H54 (cell line): ENCODE measurements around the gene HTRA1.

Experiments used
- DNase-seq: peaks from one replicate; pipeline ENCODE4 v3.0.0; 2011; ENCODE audit warnings: low spot score, mixed read lengths; ENCODE audit not compliant: insufficient read length
- FAIRE-seq: peaks from 3 replicates; lab custom pipeline; 2011; peaks lifted over from hg19 to GRCh38; lab: Jason Lieb, UNC
- POLR2A ChIP-seq: IDR thresholded peaks from 2 replicates; pipeline ENCODE4 v1.6.1; 2011; ENCODE audit warnings: low read depth, mild to moderate bottlenecking, low read length

HTRA1 gene

DNA sequence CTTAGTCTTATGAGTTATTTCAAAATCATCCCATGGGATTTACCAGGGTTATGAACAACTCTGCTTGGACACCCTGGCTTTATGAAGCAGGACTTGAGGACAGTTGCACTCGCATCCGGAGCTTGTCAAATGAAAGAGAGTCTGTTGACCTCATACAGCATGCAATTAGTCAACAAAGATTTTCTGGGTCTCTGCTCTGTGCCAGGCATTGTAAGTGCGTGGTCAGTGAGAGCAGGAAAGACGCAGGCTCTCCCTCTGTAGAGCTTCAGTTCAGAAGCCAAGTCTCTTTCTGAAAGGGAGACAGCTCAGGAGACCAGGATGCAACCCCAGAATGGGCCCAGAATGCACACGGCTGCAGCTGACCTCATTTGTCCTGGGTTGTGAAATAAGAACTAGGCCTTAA, 53.7 kb downstream of the HTRA1 start:
- FAIRE-seq: no peak
- no peak for DNase-seq
- TF ChIP-seq POLR2A: no peak

- FAIRE-seq: no peak
- DNase-seq: peak; percentile 36
Measured at GRCh38 chr10:122515588-122516231, 54.4 kb downstream of the HTRA1 start.

DNA sequence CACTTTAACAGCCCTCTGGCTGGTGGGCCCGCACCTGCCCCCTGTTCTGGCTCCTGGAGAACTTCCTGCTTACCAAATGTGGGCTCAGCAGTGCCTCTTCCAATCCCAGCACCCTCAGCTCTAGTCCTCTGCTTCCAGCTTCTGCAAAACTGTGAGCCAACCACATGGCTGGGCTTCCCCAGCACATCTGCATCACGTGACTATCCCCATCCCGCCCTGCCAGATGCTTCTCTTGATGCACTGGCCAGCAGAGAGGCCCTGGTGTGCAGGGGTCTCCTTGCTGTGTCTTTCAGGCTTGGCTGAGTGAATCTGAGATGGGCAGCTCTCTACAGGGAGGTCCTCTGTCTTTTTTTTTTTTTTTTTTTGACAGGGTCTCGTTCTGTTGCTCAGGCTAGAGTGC, 55.4 kb downstream of the HTRA1 start:
- no peak for FAIRE-seq
- DNase-seq: no peak

More at GRCh38 chr10:122515588-122516231, 54.4 kb downstream of the HTRA1 start:
- TF ChIP-seq POLR2A: no peak

DNA sequence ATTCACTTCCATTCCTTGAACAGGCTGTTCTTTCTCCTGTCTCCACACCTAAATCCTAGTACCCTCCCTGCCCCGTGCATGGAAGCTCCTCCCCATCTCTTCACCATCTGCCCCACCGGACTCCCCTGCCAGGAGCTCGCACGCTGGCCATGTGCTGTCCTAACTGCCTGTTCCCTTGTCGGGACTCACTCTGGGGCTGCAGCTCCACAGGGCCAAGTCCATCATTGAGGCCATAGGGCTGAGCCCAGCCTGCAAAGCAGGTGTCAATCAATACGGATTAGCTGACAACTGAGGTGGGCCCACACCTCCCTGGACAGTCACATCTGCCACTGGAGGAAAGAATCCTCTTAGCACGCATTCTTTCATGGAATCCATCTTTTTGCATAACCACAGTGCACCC, 57.8 kb downstream of the HTRA1 start:
- TF ChIP-seq POLR2A: no peak
- DNase-seq (no peak), FAIRE-seq (no peak)

More for the DNA sequence above, 55.4 kb downstream of the HTRA1 start:
- no peak for TF ChIP-seq POLR2A

GRCh38 chr10:122519873-122520272, 58.5 kb downstream of the HTRA1 start:
- TF ChIP-seq POLR2A: no peak
- FAIRE-seq: no peak
- no peak for DNase-seq

DNA sequence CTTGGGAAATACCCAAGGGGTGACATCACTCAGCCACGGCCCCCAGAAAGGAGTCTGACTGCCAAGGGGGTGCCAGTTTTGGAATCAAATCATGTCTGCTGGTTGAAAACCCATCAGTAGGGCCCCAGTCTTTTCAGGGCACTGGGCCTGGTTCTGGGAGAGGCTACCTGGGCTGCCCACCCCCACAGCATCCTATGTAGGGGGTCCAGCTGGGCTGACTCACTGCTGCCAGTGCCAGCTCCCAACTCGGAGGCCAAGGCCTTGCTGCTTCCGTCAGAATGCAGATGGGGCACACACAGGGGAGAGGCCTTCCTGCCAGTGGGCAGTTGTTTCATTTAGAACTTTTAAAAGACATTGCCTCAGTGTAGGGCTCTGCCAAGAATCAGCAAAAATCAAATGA, 59.7 kb downstream of the HTRA1 start:
- TF ChIP-seq POLR2A: no peak
- DNase-seq (no peak), FAIRE-seq (no peak)

DNA sequence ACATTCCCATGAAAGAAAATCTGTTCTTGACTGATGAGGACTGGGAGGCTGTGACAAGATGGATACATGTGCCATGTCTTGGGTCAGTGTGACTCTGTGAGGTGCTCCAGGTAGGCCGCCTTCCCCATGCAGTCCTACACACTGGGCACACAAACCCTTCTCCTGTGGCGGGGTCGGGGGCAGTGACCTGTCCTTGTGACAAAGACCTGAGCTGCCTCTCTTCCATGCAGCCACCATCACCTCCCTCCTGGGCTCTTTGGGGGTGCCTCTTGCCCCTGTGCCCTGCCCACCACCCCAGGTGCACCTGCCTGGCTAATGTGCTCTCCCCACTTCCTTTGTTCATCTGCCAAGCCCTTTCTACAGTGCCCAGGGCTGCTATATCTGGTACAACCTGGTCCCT, 63.5 kb downstream of the HTRA1 start:
- no peak for FAIRE-seq
- TF ChIP-seq POLR2A: no peak

DNA sequence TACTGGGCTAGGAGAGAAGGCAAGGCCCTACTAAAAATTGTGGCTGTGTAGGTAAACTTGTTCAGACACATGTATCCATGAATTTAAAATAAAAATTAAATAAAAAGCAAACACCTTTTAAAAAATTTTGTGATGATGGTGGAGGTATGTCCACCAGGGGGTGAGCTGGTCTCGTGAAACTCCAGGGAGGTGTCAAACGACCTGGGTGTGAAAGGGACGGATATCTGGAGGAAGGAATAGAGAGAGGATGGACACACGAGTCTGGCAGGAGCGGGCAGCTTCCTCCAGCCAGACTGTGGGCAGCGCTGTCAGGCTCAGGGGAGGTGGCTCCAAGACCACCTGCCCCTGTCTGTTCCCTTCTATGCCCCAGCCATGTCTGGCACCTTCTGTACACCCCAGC, 64.4 kb downstream of the HTRA1 start:
- no peak for TF ChIP-seq POLR2A
- FAIRE-seq (no peak), DNase-seq (no peak)

More for the DNA sequence above, 63.5 kb downstream of the HTRA1 start:
- DNase-seq: no peak

DNA sequence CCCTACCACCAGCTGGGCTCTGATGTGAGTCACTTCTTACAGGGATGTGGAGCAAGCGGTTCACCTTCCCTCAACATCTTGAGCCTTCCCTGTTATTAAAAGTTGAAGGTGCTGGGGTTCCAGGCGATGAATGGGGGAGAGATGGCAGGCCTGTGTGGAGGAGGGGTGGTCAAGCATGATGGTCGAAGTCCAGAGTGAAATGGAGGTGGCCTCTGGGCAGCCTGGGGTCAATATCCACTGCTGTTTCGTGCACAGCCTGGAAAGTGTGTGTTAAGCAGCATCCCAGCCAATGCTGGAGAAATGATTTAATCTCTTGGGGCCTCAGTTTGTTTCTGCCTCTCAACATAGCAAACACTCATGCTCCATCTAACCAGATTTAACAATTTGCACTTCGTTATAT, 65.5 kb downstream of the HTRA1 start:
- DNase-seq (no peak), FAIRE-seq (no peak)
- no peak for TF ChIP-seq POLR2A

DNA sequence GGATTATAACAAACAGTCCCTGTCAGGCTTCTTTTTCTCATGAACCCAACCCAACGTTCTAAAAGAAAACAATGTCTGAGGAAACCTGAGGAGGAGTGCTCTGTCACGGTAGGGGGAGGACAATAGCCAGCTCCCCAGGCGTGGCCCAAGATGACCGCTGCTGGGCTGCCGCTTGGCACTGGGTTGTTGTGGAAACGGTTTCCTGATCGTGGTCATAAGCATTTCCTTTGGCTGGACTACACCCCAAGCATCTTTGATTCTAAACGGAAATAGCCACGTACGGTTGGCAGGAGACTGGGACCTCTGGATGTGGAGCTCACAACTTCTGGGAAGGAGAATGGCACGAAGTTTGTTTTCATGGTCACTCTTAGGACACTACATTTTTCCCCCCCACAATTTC, 68.8 kb downstream of the HTRA1 start:
- FAIRE-seq (no peak), DNase-seq (no peak)
- TF ChIP-seq POLR2A: no peak

DNA sequence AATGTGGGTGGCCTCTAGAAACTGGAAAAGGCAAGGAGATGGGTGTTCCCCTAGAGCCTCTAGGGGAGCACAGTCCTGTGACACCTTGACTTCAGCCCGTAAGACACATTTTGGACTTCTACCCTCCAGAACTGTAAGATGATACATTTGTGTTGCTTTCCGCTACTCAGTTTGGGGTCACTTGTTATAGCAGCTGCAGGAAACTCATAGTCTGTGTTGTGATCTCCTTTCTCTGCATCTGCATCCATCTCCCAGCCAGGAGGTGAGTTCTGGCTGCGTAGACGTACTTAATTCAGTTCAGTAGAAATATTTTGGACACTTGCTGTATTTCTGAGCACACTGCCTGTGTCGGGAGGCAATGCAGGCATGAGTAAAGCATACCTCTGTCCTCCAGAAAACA, 69.9 kb downstream of the HTRA1 start:
- FAIRE-seq: no peak
- DNase-seq: no peak
- no peak for TF ChIP-seq POLR2A

DNA sequence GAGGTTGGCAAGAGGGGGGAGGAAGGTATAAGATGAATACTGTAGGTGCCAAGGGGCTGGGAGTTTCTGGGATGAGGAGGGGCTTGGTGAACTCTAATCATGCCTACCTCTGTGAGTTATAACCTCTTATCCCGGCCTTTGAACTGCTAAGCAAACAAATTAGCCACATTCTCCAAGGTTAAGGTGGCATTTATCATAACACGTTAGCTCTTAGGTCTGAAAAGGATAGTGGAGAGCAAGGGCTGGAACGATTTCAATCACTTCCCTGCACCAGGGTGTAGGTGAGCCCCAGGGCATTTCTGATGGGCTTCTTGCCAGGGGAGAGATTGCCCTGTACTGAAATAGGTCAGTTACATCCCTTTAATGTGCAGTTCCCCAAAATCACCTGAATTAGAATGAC, 70.6 kb downstream of the HTRA1 start:
- no peak for TF ChIP-seq POLR2A
- no peak for FAIRE-seq
- no peak for DNase-seq

DNA sequence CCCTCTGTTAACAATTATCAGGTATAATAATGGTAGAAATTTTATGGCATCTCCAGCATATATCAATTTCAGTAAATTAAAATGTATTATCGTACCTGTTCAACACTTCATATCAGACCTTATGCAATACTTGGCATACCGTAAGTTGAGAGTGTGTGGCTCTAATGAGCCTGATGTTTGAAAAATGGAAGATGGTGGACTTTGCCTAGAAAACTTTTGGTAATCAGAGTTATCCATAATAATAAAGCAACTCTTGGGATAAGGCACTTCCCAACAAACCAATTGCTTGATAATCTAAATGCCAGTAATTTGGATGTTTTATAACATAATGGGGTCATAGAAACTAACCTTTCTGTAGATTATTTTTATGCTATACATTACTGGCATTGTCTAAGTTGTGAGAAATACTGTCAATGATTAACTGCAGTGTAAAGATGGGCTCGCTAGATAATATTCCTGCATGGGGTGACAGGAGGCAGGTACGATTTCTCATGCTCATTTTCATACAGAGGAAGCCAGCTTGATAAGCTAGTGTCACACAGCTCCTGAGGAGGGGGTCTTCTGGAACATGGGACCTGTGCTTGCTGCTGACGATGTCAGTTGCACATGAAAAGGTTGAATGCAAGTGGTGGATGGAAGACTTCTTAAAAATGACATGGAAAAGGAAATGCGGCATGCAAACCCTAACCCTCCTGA, 71.4 kb downstream of the HTRA1 start:
- FAIRE-seq: no peak
- DNase-seq: no peak
- TF ChIP-seq POLR2A: no peak

DNA sequence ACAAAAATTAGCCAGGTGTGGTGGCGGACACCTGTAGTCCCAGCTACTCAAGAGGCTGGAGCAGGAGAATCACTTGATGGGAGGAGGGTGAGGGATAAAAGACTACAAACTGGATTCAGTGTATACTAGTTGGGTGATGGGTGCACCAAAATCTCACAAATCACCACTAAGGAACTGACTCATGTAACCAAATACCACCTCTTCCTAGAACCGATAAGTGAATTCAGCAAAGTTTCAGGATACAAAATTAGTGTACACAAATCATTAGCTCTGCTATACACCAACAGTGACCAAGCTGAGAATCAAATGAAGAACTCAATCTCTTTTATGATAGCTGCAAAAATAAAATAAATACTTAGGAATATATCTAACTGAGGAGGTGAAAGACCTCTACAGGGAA, 76.2 kb downstream of the HTRA1 start:
- TF ChIP-seq POLR2A: no peak
- FAIRE-seq: no peak

GRCh38 chr10:122541541-122542002, 80.2 kb downstream of the HTRA1 start:
- TF ChIP-seq POLR2A: no peak
- DNase-seq: no peak
- no peak for FAIRE-seq

More for the DNA sequence above, 76.2 kb downstream of the HTRA1 start:
- DNase-seq: no peak
